Glutamatergic neuron (in vitro differentiated cells): ENCODE results near the gene TMEM14A. TPM values are rescaled to one million over a fixed set of nuclear protein-coding genes. Genes with fewer than 3 reads are reported as not detected.

Experiments used
- DNase-seq: peaks from one replicate; pipeline ENCODE4 v3.0.0; 2022
- H3K27ac Mint-ChIP-seq: one replicate; pipeline ENCODE4 v1.8.0; 2020; ENCODE audit warnings: mild to moderate bottlenecking, mixed read lengths, inconsistent platforms; ENCODE audit not compliant: unreplicated experiment
- H3K27me3 Mint-ChIP-seq: one replicate; pipeline ENCODE4 v1.8.0; 2020; ENCODE audit warnings: mild to moderate bottlenecking, moderate library complexity, mixed read lengths, inconsistent platforms; ENCODE audit not compliant: unreplicated experiment
- H3K36me3 Mint-ChIP-seq: one replicate; pipeline ENCODE4 v1.8.0; 2020; ENCODE audit warnings: mild to moderate bottlenecking, mixed read lengths, inconsistent platforms; ENCODE audit not compliant: unreplicated experiment
- H3K4me1 Mint-ChIP-seq: one replicate; pipeline ENCODE4 v1.8.0; 2020; ENCODE audit warnings: mild to moderate bottlenecking, low read depth, mixed read lengths, inconsistent platforms; ENCODE audit not compliant: unreplicated experiment
- H3K4me3 Mint-ChIP-seq: one replicate; pipeline ENCODE4 v1.8.0; 2020; ENCODE audit warnings: mild to moderate bottlenecking, mixed read lengths, inconsistent platforms; ENCODE audit not compliant: unreplicated experiment
- H3K9me3 Mint-ChIP-seq: one replicate; pipeline ENCODE4 v1.8.0; 2020; ENCODE audit warnings: mild to moderate bottlenecking, moderate library complexity, mixed read lengths, inconsistent platforms; ENCODE audit not compliant: unreplicated experiment
- total RNA-seq: library from RNA; stranded (reverse); fragmentation: NEBNext Ultra II Directional; extraction: Animal tissue kit (Norgen Biotek cat#: 25700); gene quantifications from one replicate; pipeline ENCODE4 v1.2.1, GENCODE V29; 2021; ENCODE audit not compliant: unreplicated experiment
- TF ChIP-seq, protein P1 (sequence below): fragments of 200-600 bp; sonication (generic); IDR thresholded peaks from one replicate; pipeline ENCODE4 v1.5.0; 2021; ENCODE audit not compliant: partially characterized antibody, unreplicated experiment

TMEM14A gene
- total RNA-seq, 1 donor from 2014 or later: 26.3 TPM

- peaks cover 3% of the 10 kb centered on the region for H3K9me3 Mint-ChIP-seq
Observed at GRCh38 chr6:52644253-52644652, 26.7 kb upstream of the TMEM14A start.

GRCh38 chr6:52645976-52646375 lies 24.9 kb upstream of the TMEM14A start:
- Mint-ChIP-seq H3K36me3 (no peaks in the 10 kb centered on the region), H3K9me3 (peaks cover 3% of the 10 kb centered on the region), H3K4me1 (peaks cover 10% of the 10 kb centered on the region), H3K27ac (no peak overlapping the region), H3K4me3 (no peak overlapping the region), H3K27me3 (peaks cover 6% of the 10 kb centered on the region)
- DNase-seq: no peak
- TF ChIP-seq, protein P1, sequence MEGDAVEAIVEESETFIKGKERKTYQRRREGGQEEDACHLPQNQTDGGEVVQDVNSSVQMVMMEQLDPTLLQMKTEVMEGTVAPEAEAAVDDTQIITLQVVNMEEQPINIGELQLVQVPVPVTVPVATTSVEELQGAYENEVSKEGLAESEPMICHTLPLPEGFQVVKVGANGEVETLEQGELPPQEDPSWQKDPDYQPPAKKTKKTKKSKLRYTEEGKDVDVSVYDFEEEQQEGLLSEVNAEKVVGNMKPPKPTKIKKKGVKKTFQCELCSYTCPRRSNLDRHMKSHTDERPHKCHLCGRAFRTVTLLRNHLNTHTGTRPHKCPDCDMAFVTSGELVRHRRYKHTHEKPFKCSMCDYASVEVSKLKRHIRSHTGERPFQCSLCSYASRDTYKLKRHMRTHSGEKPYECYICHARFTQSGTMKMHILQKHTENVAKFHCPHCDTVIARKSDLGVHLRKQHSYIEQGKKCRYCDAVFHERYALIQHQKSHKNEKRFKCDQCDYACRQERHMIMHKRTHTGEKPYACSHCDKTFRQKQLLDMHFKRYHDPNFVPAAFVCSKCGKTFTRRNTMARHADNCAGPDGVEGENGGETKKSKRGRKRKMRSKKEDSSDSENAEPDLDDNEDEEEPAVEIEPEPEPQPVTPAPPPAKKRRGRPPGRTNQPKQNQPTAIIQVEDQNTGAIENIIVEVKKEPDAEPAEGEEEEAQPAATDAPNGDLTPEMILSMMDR: no peak

More at GRCh38 chr6:52644253-52644652, 26.7 kb upstream of the TMEM14A start:
- Mint-ChIP-seq H3K27me3 (peaks cover 9% of the 10 kb centered on the region), H3K4me1 (peaks cover 14% of the 10 kb centered on the region), H3K27ac (no peak overlapping the region), H3K4me3 (no peak overlapping the region), H3K36me3 (no peaks in the 10 kb centered on the region)
- TF ChIP-seq, protein P1: no peak
- DNase-seq: no peak

DNA sequence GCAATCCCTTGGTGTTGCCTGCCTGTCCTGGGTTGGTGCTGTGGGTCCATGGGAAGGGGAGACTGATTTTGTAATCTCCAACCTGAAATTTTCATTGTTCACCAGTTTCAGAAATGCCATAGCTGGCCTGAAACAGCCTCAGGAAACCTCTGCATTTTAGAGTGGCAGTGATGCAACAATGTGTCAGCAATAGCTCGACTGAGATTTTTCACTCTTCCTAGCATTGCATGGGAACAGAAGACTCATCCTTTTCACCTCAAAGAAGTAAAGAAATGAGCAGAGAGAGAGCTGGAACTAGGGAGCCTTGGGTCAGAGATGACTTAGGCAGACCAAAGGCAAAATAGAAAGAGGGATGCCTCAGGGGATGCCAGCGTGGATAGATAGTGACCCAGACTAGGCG lies 23.7 kb upstream of the TMEM14A start:
- Mint-ChIP-seq H3K27me3 (peaks cover 4% of the 10 kb centered on the region), H3K9me3 (peaks cover 3% of the 10 kb centered on the region), H3K4me3 (no peak overlapping the region), H3K36me3 (no peaks in the 10 kb centered on the region), H3K4me1 (peaks cover 3% of the 10 kb centered on the region), H3K27ac (no peak overlapping the region)
- TF ChIP-seq, protein P1: no peak
- no peak for DNase-seq

GRCh38 chr6:52649536-52650160 lies 21.3 kb upstream of the TMEM14A start:
- no peaks in the 10 kb centered on the region for H3K4me1 Mint-ChIP-seq
- DNase-seq: no peak
- H3K4me3 Mint-ChIP-seq: no peak overlapping the region
- H3K27me3 Mint-ChIP-seq: peaks cover 3% of the 10 kb centered on the region
- H3K27ac Mint-ChIP-seq: no peak overlapping the region
- TF ChIP-seq, protein P1: no peak
- peaks cover 4% of the 10 kb centered on the region for H3K36me3 Mint-ChIP-seq
- peaks cover 9% of the 10 kb centered on the region for H3K9me3 Mint-ChIP-seq

GRCh38 chr6:52650941-52651340 lies 20.0 kb upstream of the TMEM14A start:
- Mint-ChIP-seq H3K27ac (no peak overlapping the region), H3K9me3 (peaks cover 8% of the 10 kb centered on the region), H3K4me3 (no peak overlapping the region), H3K4me1 (no peaks in the 10 kb centered on the region), H3K36me3 (peaks cover 4% of the 10 kb centered on the region), H3K27me3 (peaks cover 3% of the 10 kb centered on the region)
- no peak for DNase-seq
- TF ChIP-seq, protein P1: no peak
